ENCODE results near the gene HOXB4. TPM values are rescaled to one million over a fixed set of nuclear protein-coding genes. Genes with fewer than 3 reads are reported as not detected.

Gene HOXB4
- total RNA-seq, 1 experiment from 2014 or later = not detected

GRCh38 chr17:48598736-48599135 is 20.6 kb upstream of the HOXB4 start:
- peaks cover 0 to 24% of the 10 kb centered on the region in 2 experiments; a peak in 4 of 5 replicates for H3K9me3 Mint-ChIP-seq
- Histone ChIP-seq H4K91ac (ENCODE audit: insufficient read length, low read depth, low read length) (no peak overlapping the region), H4K8ac (replicated peaks; ENCODE audit: insufficient read length, low read depth, low read length) (no peak overlapping the region), H2AK5ac (ENCODE audit: insufficient read length, low read length) (no peak overlapping the region), H4K5ac (ENCODE audit: insufficient read length, low read depth, low read length) (no peak overlapping the region), H3K4me1 (ENCODE audit: insufficient read depth, low read length) (no peaks in the 10 kb centered on the region), H3K9ac (ENCODE audit: extremely low read depth, insufficient read length, low read length) (no peak overlapping the region), H3T11ph (ENCODE audit: low read length) (no peak overlapping the region), H2AFZ (ENCODE audit: low read length) (no peak overlapping the region), H3K27ac (ENCODE audit: insufficient read length, low read depth, low read length) (no peak overlapping the region), H2BK120ac (ENCODE audit: low read depth, low read length, poor library complexity, severe bottlenecking) (no peak overlapping the region), H3K79me2 (ENCODE audit: insufficient read depth, low read length) (no peaks in the 10 kb centered on the region), H3K79me1 (ENCODE audit: insufficient read depth, low read depth, low read length, poor library complexity, severe bottlenecking) (no peaks in the 10 kb centered on the region), H3K14ac (ENCODE audit: insufficient read depth, low read length) (no peak overlapping the region), H3K56ac (ENCODE audit: insufficient read length, low read depth, low read length) (no peak overlapping the region), H2BK15ac (ENCODE audit: low read depth, low read length) (no peak overlapping the region), H3K18ac (ENCODE audit: insufficient read length, low read depth, low read length) (no peak overlapping the region), H3K27me3 (ENCODE audit: insufficient read depth, low read length) (peaks cover 99% of the 10 kb centered on the region), H4K20me1 (ENCODE audit: control insufficient read depth, insufficient read depth, insufficient read length) (no peaks in the 10 kb centered on the region), H2BK5ac (ENCODE audit: insufficient read length, low read length) (no peak overlapping the region), H3K4me2 (ENCODE audit: insufficient read depth, insufficient read length, low read length) (no peak overlapping the region), H2BK12ac (ENCODE audit: insufficient read length, low read depth, low read length) (no peak overlapping the region), H3K23me2 (ENCODE audit: insufficient read length, low read depth, low read length, poor library complexity, severe bottlenecking) (no peaks in the 10 kb centered on the region), H3K23ac (ENCODE audit: insufficient read length, low read depth, low read length) (no peak overlapping the region), H2BK20ac (ENCODE audit: low read depth, low read length, poor library complexity, severe bottlenecking) (no peak overlapping the region), H3K4ac (ENCODE audit: low read depth, low read length) (no peak overlapping the region), H3K9me3 (ENCODE audit: control insufficient read depth, low read depth, low read length) (no peaks in the 10 kb centered on the region)
- no peaks in the 10 kb centered on the region for H3K36me3 Mint-ChIP-seq (ENCODE audit: insufficient read depth in 1 of 3, low read depth in 3 of 3)
- TF ChIP-seq CTCF (conservative IDR thresholded peaks at IDR 0.05) = no peak
- H3K4me3 Mint-ChIP-seq = no peak overlapping the region; a peak in 2 of 5 replicates
- peaks cover 8 to 28% of the 10 kb centered on the region in 2 experiments for H3K4me1 Mint-ChIP-seq
- H3K27ac Mint-ChIP-seq = no peak overlapping the region
- H3K27me3 Mint-ChIP-seq (ENCODE audit: low read depth) = peaks cover 100% of the 10 kb centered on the region
- DNase-seq = no peak
- no CpG with 5 or more reads among the region's 7 CpGs for WGBS (ENCODE audit: extremely low coverage, insufficient read length, low lambda C conversion rate)

All from H9 (cell line).